Astrocyte (in vitro differentiated cells and primary cell): ENCODE measurements around the gene XPNPEP3.

Source experiments
- EZH2 ChIP-seq: IDR thresholded peaks from 2 replicates; pipeline ENCODE4 v1.6.1; 2012; ENCODE audit warnings: mild to moderate bottlenecking, low read length, inconsistent platforms; ENCODE audit not compliant: insufficient read depth
- TF ChIP-seq, protein P1 (sequence below): IDR thresholded peaks from 2 replicates; pipeline ENCODE4 v1.5.1; 2011; ENCODE audit warnings: low read depth, mild to moderate bottlenecking, inconsistent platforms, low read length, moderate library complexity; ENCODE audit not compliant: insufficient read depth

DNA sequence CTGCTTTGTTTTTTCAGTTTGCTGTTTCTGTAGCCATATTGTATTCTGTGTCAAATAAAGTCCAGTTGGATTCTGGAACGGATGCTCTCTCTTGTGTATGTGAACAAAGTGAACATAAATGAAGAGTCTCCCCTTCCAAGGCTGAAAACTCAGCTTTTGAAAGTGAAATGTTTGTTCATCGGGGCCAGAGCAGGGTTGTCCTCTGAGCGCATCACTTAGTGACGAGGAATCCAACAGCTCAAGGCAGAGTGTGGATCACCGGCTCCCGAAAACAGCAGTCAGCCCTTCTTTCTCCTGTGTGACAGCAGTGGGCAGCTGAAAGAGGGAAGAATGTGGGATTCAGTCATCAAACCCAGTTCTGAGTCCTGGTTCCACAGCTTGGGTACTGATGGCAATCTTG is 115.6 kb downstream of the XPNPEP3 start:
- no peak for TF ChIP-seq EZH2
- TF ChIP-seq, protein P1, sequence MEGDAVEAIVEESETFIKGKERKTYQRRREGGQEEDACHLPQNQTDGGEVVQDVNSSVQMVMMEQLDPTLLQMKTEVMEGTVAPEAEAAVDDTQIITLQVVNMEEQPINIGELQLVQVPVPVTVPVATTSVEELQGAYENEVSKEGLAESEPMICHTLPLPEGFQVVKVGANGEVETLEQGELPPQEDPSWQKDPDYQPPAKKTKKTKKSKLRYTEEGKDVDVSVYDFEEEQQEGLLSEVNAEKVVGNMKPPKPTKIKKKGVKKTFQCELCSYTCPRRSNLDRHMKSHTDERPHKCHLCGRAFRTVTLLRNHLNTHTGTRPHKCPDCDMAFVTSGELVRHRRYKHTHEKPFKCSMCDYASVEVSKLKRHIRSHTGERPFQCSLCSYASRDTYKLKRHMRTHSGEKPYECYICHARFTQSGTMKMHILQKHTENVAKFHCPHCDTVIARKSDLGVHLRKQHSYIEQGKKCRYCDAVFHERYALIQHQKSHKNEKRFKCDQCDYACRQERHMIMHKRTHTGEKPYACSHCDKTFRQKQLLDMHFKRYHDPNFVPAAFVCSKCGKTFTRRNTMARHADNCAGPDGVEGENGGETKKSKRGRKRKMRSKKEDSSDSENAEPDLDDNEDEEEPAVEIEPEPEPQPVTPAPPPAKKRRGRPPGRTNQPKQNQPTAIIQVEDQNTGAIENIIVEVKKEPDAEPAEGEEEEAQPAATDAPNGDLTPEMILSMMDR, result no peak
